ENCODE measurements around the gene MUC5B.
"Not testable (repeated sequence)": the region's sequence is repeated elsewhere in the genome, so short reads cannot be mapped to it uniquely, and the experiment has no call there.

MUC5B gene

GRCh38 chr11:1254733-1255132 is 31.9 kb downstream of the MUC5B start:
- no peak for DNase-seq

GRCh38 chr11:1255151-1255550 is 32.3 kb downstream of the MUC5B start:
- no peak for DNase-seq

GRCh38 chr11:1256257-1257045 is 33.6 kb downstream of the MUC5B start:
- no peak for DNase-seq

GRCh38 chr11:1257366-1257765 is 34.5 kb downstream of the MUC5B start:
- DNase-seq = no peak

- no peak for DNase-seq
Observed at GRCh38 chr11:1257916-1258315, 35.0 kb downstream of the MUC5B start.

- no peak for DNase-seq
Observed at GRCh38 chr11:1258401-1259075, 35.7 kb downstream of the MUC5B start.

- DNase-seq = no peak
Observed at GRCh38 chr11:1259076-1259461, 36.2 kb downstream of the MUC5B start.

- DNase-seq = no peak
Observed at GRCh38 chr11:1259561-1259960, 36.7 kb downstream of the MUC5B start.

GRCh38 chr11:1260023-1260501 is 37.2 kb downstream of the MUC5B start:
- DNase-seq = peak; percentile 42

- no peak for DNase-seq
Observed at GRCh38 chr11:1260620-1261019, 37.8 kb downstream of the MUC5B start.

GRCh38 chr11:1261241-1262071 is 38.6 kb downstream of the MUC5B start:
- DNase-seq = no peak

- DNase-seq = peak; percentile 91
Observed at GRCh38 chr11:1262172-1263006, 39.5 kb downstream of the MUC5B start.

- DNase-seq = peak; percentile 42
Observed at GRCh38 chr11:1263010-1263409, 40.1 kb downstream of the MUC5B start.

- peak; percentile 75 for DNase-seq
Observed at GRCh38 chr11:1264444-1264843, 41.6 kb downstream of the MUC5B start.

- DNase-seq = not testable (repeated sequence)
Observed at GRCh38 chr11:1265480-1265879, 42.6 kb downstream of the MUC5B start.

GRCh38 chr11:1266976-1267375 is 44.1 kb downstream of the MUC5B start:
- DNase-seq = not testable (repeated sequence)

- DNase-seq = no peak
Observed at GRCh38 chr11:1267441-1268100, 44.7 kb downstream of the MUC5B start.

GRCh38 chr11:1269957-1270356 is 47.1 kb downstream of the MUC5B start:
- no peak for DNase-seq

GRCh38 chr11:1270476-1270875 is 47.6 kb downstream of the MUC5B start:
- DNase-seq = no peak

GRCh38 chr11:1271002-1271401 is 48.1 kb downstream of the MUC5B start:
- no peak for DNase-seq

GRCh38 chr11:1271406-1271805 is 48.5 kb downstream of the MUC5B start:
- no peak for DNase-seq

GRCh38 chr11:1271927-1272326 is 49.1 kb downstream of the MUC5B start:
- no peak for DNase-seq

Measured in CD4-positive, alpha-beta T cell treated with Interleukin-17A for 1 hour (primary cell).